Fibroblast of gingiva (primary cell): ENCODE data around the gene DAPP1.
A peak's percentile ranks its signal among the peaks of the same experiment; 100 is the strongest.
"Not testable (repeated sequence)": the region's sequence is repeated elsewhere in the genome, so short reads cannot be mapped to it uniquely, and the experiment has no call there.

ENCODE experiments used
- DNase-seq: peaks from one replicate; pipeline ENCODE4 v3.0.0-alpha.2; 2011; ENCODE audit warnings: low read depth

Gene DAPP1

DNA sequence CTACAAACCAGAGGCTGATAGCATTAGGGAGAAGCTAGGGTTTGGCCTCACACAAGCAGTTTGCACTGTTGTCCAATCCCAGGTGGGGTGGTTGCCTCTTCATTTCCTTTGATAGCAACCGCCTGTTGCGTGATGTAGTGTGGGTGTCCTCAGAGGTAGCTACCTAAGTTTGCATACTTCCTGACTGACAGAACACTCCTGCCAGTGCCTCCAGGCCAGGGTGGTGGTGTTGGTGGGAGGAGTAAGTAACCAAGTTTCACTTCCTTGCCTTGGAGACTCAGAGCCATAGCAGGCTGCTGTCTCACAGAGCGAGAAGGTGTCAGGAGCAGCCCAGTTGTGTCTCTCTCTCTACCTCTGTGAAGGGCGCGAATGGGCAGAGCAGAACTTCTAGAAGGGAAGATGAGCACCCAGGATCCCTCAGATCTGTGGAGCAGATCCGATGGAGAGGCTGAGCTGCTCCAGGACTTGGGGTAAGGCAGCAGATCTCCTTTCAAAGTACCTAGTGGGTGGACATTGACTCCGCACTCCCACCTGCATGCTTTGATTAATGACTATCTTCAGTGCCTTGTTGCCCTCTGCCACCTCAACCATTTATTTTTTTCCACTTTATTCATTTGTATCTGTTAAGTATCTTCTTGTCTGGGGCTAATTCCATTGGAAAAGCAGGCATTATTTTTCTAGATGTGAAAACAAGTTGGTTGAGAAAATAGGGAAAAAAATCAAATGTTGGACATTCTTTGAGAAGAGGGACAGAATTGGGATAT is at the start of gene DAPP1:
Gene DAPP1, plus strand, starts transcription at position 283 of the 764 bp plus-strand sequence. Its CDS starts 87 bp downstream, at position 370.
- no peak for DNase-seq

GRCh38 chr4:99770842-99771241 is 45.8 kb upstream of the DAPP1 start:
- not testable (repeated sequence) for DNase-seq

DNA sequence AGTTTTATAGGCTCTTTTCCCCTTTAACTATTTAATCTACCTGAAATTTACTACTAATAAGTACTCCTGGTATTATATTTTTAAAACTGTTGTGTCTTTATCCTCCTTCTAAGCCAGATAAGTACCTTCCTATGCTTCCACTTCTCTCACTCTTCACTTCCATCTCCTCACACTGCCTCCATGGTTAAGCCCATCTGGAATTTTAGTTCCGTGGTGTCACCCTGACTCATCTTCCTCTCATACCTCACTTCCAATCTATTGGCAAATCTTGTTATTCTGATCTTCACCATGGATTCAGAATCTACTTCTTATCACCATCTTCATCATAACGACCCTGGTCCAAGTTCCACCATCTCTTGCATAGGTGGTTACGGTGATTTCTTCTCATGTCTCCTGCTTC is 32.7 kb upstream of the DAPP1 start:
- no peak for DNase-seq

- DNase-seq: no peak
Observed at GRCh38 chr4:99784842-99785241, 31.8 kb upstream of the DAPP1 start.

DNA sequence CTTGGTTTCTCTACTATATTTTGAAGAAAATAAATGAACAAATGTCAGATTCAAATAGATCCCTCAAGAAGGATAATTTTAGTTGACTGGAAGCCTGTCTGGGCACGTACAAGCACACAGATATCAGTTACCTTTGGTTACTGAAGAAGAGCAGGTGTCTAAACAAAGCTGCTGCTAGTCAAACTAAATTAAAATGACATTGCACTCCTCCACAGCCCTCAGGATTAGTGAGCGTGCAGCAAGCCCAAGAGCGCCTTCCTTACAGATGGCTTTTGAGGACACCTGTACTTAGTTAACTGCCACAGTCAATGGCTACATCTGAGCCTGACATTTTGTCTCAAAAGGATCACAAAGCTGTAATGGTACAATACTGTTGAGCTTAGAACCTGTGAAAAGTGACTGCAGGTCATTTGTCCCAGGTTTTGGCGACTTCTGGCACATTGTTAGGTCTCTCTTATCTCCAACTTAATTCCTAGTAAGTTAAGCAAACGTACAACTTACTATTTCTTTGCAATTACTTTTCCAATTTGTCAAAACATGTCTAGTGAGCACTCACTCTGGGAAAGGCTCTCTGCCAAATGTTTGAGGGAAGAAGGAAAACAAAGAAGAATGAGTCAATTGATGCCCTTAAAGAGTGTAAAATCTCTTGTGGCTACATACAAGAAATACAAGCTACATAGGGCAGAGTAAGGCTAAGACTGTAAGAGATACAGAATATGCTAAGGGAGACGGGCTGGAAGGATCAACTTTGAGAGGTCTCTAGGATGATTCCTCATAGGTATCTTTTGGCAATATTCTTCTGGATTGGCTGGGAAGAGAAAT is 25.6 kb upstream of the DAPP1 start:
- DNase-seq: no peak

DNA sequence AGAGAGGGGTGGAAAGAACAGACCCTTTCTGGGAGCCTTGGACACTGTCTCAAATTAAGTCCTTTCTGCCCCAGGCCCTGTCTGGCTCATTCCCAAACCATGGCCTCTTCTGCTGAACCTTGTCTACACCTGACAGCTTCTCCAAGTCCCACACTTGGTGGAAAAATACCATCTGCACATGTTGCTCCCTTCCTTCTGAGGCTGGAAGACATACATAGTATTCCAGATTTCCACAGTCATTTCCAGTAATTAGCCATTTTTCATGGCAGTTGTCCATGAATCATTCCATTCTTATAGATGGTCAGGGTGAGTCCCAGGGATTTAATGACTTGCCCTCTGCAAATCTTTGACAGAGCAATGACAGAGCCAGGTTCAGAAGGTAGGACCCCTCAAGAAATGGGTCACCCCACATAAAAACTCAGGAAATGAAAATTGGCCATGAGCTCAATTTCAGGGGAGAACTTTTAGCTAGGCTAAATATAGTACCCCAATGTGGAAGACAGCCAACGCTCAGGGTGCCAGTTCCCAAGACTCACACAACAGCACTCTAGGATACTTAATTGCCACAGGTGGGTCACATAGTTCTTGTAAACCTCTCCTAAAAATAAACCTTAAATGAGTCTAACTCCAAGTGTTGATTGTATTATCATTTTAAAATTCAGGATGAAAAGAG is 16.2 kb upstream of the DAPP1 start:
- no peak for DNase-seq

DNA sequence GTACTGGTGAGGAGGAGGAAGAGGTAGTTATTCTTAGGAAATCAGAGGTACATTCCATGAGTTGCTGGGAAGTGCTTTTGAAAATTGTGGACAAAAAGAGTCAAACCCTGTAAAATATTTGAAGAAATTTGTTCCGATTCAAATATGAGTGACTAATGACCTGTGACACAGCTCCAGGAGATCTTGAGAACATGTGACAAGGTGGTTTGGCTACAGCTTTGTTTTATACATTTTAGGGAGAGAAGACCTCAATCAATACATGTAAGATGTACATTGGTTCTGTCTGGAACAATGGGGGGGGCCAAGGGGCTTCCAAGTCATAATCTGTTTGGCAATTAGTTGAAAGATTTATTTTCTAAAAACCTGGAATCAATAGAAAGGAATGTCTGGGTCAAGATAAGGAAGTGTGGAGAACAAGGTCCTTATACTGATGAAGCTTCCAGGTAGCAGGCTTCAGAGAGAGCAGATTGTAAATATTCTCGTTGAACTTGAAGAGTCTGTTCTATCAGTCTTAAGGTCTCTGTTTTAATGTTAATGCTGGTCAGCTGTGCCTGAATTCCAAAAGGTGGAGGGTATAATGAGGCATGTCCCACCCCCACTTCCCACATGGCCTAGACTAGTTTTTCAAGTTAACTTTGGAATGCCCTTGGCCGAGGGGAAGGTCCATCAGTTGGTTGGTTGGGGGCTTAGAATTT is 15.5 kb upstream of the DAPP1 start:
- no peak for DNase-seq

DNA sequence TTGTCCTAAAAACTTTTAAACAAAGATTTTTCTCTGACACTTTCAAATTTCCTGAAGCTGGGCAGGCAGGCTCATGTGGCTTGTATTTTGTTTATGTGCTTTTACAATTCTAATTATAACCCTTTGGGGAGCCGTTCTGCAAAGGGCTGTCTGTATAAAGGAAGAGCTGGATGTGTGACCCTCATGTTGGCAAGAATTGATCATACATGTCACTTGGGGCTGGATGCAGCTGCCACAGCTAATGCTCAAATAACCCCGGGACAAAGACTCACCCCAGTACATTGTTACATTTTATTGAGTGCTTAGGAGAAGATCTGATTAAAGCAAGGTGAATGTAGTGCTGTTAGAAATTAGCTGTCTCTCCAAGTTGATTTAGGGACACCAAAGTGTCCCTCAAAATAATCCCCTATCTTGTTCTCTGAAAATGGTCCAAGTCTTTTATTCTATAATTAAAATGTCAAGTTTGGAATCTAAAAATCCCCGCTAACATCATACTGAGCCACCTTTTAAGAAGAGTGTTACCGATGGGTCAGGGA is 13.0 kb upstream of the DAPP1 start:
- DNase-seq: no peak

DNA sequence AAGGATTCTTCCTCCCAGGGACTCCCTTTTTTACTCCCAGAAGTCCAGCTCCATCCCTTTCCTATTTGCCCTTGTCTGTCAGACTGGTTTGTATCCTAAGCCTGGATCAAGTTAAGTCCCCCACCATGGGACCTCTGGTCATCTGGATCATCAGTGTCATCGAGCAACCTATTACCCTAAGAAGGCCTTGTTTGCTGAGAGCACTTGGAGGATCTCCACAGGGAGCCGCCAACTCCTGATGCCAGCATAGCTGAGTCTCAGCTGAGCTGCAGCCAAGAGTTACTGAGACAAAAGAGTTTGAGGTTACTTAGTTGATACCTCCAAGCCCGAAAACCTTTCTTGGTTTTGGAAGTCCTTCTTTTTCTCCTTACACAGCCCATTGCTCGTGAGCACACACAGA is 10.1 kb upstream of the DAPP1 start:
- no peak for DNase-seq

DNA sequence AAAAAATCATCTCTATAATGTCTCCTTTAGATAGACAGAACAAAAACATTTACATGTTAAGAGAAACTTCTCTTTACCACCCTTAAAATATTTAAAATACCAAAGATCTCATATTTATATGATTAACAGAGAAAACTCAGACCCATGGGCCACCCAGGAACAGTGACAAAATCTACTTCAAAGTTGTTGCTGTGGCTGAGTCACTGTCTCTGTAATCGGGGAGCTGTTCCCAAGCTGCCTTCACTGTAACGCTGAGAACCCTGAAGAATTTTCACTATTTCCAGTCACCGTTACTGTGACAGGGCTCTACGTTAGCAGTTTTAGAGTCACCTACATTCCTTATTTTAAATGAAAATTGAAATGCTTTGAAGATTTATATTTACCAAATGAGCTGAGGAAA is 9.0 kb upstream of the DAPP1 start:
- DNase-seq: no peak

DNA sequence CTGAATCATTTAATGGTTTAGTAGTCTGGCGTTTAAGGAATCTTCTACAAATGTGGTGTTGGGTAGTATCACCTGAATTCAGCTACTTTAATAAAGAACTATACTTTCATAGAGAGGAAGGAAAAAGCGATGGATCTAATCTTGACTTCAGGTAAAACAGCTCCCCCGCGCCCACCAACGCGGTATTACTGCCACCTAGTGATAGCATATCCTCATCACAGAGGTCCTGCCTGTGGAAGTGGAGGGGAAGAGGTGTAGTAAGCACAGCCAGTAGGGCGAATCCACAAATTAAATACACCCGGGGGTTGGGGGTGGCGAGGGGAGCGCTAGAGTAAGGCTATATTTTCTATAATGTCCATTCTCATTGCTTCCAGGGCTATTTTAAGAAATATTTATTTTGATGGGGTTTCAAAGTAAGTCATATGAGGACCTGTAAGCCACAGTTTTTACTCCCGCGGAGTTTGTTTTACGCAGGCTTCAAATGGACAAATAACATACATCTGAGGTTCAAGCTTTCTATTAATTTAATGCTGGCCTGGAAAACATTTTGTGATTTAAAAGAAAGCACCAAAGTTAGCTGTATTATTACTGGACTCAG is 8.3 kb upstream of the DAPP1 start:
- DNase-seq: no peak

- DNase-seq: no peak
Observed at GRCh38 chr4:99809326-99809725, 7.3 kb upstream of the DAPP1 start.

- no peak for DNase-seq
Observed at GRCh38 chr4:99810536-99810935, 6.1 kb upstream of the DAPP1 start.

DNA sequence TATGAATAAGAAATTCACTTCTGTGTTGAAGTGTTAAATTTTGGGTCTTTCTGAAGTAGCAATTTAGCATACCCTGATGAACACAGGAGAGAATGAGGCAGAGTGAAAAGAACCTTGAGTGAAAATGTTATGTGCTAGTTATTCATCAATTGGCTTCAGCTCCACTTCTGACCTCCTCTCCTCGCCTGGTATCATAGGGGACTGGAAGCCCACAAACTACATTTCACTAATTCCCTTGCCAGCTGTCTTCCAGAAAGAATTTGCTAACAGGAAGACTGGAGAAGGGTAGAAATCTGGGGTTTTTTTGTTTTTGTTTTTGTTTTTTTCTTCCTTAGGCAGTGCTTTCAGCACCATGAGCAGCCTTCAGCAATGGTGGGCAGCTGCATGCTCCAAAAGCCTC is 5.5 kb upstream of the DAPP1 start:
- no peak for DNase-seq

DNA sequence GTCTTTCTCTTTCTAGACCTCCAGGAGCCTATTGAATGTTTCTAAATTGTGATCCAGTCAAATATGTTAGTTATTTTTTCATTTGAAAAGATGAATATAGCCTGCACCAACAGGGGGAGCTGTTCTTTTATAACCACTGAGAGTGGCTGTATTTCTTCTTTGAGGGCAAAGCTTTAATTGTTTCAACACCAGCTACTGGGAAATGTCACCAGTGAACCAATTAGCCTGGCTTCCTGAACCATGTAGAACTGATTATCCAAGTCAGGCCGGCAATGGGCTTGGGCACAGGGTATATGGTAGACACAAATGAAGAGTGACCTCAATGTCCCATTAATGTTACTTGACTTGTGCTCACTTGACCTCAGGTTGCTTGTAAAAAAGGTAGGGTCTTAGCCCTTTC is 4.8 kb upstream of the DAPP1 start:
- DNase-seq: no peak

- no peak for DNase-seq
Observed at GRCh38 chr4:99815597-99816011, 1.0 kb upstream of the DAPP1 start.

DNA sequence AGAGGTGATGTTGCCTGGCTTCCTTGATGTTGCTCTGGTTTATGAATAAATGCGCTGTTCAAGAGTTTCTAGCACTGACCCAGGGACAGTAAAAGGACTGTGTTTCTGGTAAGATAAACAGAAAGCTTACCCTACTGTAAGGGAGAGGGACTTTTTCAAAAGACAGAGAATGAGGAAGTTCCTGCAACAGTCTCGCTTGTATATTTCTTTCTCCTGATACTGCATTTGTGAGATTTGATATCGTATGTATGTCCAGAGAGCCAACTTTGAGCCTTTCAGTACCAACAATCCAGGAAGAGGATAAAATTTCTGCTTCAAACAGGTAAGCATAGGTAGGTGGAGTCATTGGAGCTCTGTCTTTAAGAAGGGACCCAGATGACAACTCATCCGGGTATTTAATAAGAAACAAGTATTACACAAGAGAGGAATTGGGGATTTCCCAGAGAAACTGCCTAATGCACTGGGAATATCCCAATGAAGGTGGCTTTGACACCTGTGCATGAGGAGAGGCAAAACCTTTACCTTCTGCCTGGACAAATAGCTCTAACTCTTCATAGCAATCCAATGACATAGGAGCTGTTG is 773 bp downstream of the DAPP1 start:
- no peak for DNase-seq

DNA sequence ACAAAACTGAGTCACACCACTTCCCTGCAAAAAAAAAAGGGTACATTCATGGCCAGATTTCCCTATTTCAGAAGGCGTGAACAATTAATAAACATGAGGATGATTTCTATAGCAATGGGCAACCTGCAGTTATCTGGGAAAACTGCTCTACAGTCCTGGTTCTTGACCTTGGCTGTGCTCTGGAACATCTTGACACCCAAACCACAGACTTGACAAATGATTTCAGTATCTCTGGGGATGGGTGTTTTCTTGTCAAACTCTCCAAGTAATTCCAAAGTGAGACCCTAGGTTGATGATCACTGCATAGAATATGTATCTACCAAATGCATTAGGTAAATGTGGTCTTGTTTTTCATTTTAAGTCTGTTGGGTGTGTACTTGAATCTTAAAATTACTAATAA is 2.0 kb downstream of the DAPP1 start:
- no peak for DNase-seq

DNA sequence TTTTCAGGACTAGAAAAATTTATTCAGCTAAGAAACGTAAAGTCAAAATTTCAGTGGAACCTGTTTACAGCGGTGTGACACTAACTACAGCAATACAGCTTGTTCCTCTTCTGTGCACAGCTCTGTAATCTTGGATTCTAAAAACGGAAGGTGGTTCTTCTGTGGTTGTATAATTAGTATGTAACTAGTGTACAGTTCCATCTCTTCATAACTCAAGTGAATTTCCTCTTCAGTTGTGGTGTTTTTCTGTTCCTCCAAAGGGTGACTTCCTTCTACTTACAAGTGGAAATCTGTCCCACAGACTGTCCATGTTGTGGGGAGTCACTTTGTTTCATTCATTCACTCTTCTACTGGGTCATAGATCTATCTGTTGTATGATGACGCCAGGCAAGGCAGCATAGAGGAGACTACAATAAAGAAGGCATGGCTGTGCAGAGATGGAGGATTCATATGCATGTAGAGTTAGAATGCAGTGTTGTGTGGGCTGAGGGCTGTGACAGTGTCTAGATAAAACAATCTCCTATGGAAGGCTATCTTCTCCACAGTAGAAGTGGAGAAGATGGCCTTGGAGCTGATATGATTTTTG is 5.4 kb downstream of the DAPP1 start:
- DNase-seq: no peak

DNA sequence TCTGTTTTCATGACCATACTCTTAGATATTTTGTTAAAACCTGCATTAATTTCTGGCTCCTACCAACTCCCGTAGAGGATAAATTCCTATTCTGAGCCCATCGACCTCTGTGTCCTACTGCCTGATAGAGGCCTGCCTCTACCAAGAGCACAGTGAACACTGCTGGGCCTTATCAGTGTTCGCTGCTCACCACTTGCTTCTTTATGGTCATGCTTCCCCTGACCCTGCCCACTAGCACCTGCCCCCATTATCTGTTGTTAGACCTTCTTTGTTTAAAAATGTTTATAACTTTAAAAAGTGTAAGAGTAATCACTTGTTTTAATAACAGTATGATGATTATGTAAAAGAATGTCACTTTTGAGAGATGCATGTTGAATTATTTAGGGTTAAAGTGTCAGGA is 6.1 kb downstream of the DAPP1 start:
- DNase-seq: no peak

DNA sequence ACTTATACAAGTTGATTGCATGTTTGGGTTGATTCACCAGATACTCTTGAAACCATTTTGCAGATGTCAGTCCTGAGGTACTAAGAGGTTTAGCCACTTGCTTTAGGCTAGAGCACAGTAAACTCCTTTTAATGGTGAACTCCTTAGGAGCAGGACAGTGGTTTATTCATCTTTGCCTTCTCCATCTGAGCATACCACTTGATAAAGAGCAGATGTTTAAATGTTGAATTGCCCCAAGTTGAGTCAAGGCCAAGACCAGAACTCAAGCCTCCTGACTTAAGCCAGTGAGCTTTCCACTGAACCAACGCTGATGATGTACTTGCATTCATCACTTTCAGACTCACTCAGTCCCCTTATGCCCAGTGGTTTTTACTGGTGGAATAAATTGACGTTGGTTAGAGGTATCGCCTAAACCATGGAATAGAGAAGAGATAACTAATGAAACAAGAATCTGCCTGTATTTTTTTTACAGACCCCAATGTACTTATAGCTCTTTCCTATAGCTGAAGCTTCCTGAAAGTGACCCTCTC is 7.5 kb downstream of the DAPP1 start:
- DNase-seq: peak; percentile 42
